HFFc6 (cell line): ENCODE measurements around the gene CRADD. TPM values are rescaled to one million over a fixed set of nuclear protein-coding genes. Genes with fewer than 3 reads are reported as not detected.
"Not testable (repeated sequence)": the region's sequence is repeated elsewhere in the genome, so short reads cannot be mapped to it uniquely, and the experiment has no call there.

Experiments
- DNase-seq: peaks from one replicate; pipeline ENCODE4 v3.0.0-alpha.2; 2018
- H3K27ac Mint-ChIP-seq: 2 replicates; pipeline ENCODE4 v1.8.0; 2020; ENCODE audit warnings: mild to moderate bottlenecking, mixed read lengths
- H3K27me3 Mint-ChIP-seq: 2 replicates; pipeline ENCODE4 v1.8.0; 2021; ENCODE audit warnings: mild to moderate bottlenecking, moderate library complexity, mixed read lengths; ENCODE audit not compliant: insufficient read depth
- H3K36me3 Mint-ChIP-seq: 2 replicates; pipeline ENCODE4 v1.8.0; 2021; ENCODE audit warnings: low read depth, mixed read lengths
- H3K4me1 Mint-ChIP-seq: 2 replicates; pipeline ENCODE4 v1.8.0; 2020; ENCODE audit warnings: low read depth, mixed read lengths
- H3K4me3 Mint-ChIP-seq: 2 replicates; pipeline ENCODE4 v1.8.0; 2020; ENCODE audit warnings: mild to moderate bottlenecking, moderate library complexity, mixed read lengths
- H3K9me3 Mint-ChIP-seq: 2 replicates; pipeline ENCODE4 v1.8.0; 2020; ENCODE audit warnings: mild to moderate bottlenecking, mixed read lengths
- total RNA-seq, 6 experiments: library from RNA; stranded (reverse); fragmentation: NEBNext Ultra II Directional; extraction: Animal tissue kit (Norgen Biotek cat#: 25700); gene quantifications; 2 replicates in 1 of 6; 3 replicates in 5 of 6; pipeline ENCODE4 v1.2.3, GENCODE V29; 2021
- TF ChIP-seq, protein P1 (sequence below): fragments of 200-600 bp; sonication (generic); IDR thresholded peaks from 2 replicates; pipeline ENCODE4 v1.5.0; 2021; ENCODE audit warnings: antibody characterized with exemption, mild to moderate bottlenecking

CRADD gene
- total RNA-seq, 6 experiments from 2014 or later: 15.3 to 20.1 (median 17.9) TPM

DNA sequence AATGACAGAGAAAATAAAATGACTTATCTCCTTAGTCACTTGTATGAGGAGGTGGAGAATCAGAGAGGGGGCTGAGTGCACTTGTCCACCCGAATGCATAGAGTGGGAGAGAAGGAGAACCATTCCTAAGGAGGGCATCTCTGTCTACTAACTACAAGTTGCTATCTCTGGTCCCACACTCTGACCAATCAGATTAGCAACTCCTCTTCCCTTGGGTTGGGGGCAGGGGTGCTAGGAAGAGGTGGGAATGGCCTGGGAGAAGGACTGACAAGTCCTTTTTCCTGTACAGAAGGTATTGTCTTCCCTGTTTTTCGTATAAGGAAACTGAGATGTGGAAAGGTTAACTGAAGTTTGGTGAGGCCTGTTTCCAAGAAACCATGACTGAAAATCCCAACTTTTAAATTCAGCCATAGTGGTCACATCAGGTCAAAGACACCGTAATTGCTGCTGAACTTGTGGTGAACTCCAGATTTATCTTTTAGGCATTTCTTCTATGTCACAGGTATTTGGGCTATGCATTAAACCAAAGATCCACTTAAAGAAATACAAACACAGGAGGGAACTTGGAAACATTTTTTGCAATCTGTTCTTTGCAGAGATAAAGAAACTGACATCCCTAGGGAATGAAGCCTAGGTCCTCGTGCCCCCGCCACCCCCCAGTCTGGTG lies 207.8 kb downstream of the CRADD start:
- Mint-ChIP-seq H3K9me3 (peaks cover 4% of the 10 kb centered on the region; the same call in 1 of the 2 replicates), H3K4me1 (peaks cover 83% of the 10 kb centered on the region), H3K4me3 (peak overlapping the region; percentile 25; the same call in 1 of the 2 replicates), H3K27ac (peak overlapping the region; percentile 96), H3K36me3 (peaks cover 6% of the 10 kb centered on the region), H3K27me3 (no peaks in the 10 kb centered on the region; the same call in 1 of the 2 replicates)
- TF ChIP-seq, protein P1, sequence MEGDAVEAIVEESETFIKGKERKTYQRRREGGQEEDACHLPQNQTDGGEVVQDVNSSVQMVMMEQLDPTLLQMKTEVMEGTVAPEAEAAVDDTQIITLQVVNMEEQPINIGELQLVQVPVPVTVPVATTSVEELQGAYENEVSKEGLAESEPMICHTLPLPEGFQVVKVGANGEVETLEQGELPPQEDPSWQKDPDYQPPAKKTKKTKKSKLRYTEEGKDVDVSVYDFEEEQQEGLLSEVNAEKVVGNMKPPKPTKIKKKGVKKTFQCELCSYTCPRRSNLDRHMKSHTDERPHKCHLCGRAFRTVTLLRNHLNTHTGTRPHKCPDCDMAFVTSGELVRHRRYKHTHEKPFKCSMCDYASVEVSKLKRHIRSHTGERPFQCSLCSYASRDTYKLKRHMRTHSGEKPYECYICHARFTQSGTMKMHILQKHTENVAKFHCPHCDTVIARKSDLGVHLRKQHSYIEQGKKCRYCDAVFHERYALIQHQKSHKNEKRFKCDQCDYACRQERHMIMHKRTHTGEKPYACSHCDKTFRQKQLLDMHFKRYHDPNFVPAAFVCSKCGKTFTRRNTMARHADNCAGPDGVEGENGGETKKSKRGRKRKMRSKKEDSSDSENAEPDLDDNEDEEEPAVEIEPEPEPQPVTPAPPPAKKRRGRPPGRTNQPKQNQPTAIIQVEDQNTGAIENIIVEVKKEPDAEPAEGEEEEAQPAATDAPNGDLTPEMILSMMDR: no peak
- peak; percentile 42 for DNase-seq

DNA sequence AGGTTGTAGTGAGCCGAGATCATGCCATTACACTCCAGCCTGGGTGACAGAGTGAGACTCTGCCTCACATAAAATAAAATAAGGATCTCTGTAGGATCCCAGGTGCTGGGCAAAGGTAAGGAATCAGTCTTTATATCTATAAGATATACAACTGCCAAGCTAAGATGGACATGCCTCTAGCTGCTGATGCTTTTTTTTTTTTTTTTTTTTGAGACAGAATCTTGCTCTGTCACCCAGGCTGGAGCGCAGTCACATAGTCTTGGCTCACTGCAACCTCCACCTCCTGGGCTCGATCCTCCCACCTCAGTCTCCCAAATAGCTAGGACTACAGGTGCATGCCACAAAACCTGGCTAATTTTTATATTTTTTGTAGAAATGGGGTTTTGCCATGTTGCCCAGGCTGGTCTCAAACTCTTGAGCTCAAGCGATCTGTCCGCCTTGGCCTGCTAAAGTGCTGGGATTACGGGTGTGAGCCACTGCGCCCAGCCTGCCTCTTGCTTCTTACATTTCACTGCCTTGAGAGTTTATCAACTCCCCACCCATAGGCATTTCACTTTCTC lies 208.9 kb downstream of the CRADD start:
- not testable (repeated sequence) for DNase-seq, H3K9me3 Mint-ChIP-seq, H3K36me3 Mint-ChIP-seq, H3K27me3 Mint-ChIP-seq
- peak overlapping the region; percentile 73 for H3K27ac Mint-ChIP-seq
- H3K4me3 Mint-ChIP-seq: peak overlapping the region; percentile 64
- peaks cover 74% of the 10 kb centered on the region for H3K4me1 Mint-ChIP-seq

DNA sequence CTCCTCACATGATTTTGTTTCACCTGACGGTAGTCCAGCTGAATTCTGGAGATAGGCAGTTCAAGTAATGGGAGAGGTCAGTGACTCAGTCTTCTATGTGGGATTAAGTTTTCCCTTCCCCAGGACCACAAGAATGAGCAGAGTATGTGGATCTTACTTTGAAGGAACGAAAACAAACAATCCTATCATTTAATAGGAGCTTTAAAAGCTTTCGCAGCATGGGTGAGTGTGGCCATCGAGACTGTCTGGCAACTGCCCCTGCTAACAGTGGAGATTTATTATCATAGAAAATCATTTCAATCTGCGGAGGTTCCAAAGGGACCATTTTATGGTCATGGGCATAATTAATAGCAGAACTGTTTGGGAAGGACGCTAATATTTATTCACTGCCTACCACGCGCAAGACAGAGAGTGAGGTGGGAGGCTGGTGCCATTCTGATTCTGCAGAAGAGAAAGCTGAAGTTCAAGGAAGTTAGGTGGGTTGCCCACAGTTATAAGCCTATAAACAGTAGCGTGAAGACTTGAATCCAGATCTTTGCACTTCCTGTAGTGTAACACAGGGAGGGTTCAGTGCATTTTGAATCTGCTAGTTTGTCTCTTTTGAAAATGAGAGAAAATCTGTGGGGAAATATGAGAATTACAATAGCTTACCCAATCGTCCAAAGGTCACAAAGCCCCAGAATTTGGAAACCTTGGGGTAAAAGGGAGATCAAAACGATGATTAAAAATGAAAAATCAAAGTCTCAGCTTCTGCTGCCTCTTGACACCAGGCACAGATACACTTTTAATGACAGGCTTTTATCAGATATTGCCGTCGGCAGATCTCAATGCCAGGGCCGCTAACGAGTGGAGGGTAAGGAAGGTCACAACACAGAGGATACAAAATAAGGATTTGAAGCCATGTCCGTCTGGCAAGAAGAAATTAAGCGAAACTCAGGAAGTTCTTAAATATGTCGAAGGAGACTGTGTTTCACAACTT lies 209.6 kb downstream of the CRADD start:
- peak overlapping the region; percentile 73 for H3K27ac Mint-ChIP-seq

DNA sequence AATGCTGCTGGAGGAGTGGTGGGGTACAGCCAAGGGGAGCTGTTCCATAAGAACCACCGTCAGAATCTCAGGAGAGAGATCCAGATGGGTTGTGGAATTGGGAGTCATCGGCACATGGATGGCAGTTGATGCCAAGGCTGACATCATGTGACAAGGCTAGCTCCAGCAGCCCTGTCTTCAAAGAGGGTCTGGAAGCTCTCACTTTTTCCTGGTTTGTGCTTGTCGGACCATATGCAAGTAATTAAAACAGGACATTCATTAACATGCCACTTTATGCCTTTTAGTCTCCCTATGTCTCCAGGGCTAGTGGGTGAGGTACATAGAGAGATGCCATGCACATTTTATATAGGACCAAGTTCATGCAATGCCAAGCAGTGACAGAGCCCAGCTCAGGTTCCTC lies 211.8 kb downstream of the CRADD start:
- Mint-ChIP-seq H3K9me3 (peaks cover 4% of the 10 kb centered on the region; the same call in 1 of the 2 replicates), H3K4me1 (peaks cover 63% of the 10 kb centered on the region)

More for the DNA sequence above, 209.6 kb downstream of the CRADD start:
- TF ChIP-seq, protein P1: no peak
- Mint-ChIP-seq H3K4me1 (peaks cover 67% of the 10 kb centered on the region), H3K36me3 (peaks cover 6% of the 10 kb centered on the region), H3K27me3 (no peaks in the 10 kb centered on the region; the same call in 1 of the 2 replicates), H3K9me3 (peaks cover 4% of the 10 kb centered on the region; the same call in 1 of the 2 replicates), H3K4me3 (peak overlapping the region; percentile 64)
- DNase-seq: peak; percentile 90

DNA sequence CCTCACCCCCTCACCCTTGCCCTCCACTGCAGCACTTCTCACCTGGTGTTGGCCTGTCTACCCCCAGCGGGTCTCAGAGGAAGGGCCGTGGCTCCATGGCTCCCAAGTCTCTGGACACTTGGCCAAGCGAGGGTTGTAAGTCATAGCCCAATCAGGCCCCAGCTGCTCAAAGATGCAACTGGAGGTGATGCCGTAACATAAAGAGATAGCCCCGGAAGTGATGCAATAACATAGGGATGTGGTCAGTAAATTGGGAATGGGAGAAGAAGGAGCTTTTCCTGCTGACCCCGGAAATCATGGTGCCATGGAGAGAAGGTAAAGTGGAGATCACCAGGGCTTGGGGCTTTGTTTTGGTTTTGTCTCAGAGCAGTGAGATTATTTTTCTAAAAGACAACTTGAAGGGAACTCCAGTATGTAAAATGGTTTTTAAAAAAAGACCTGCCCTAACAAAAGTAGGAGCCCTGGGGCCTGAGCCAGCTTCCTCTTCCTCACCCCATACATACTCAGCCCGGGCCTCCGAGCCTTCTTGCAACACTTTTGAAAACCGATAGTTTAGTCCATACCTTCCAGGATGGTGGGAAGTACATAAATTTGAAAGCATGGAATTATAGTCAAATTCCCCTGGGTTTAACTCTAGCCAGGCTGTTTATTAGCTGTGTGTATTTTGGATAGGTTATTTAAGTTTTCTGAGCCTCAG lies 212.5 kb downstream of the CRADD start:
- DNase-seq: no peak
- Mint-ChIP-seq H3K4me3 (no peak overlapping the region), H3K27me3 (no peaks in the 10 kb centered on the region; the same call in none of the 2 replicates), H3K4me1 (peaks cover 56% of the 10 kb centered on the region), H3K27ac (no peak overlapping the region), H3K9me3 (peaks cover 4% of the 10 kb centered on the region; the same call in 1 of the 2 replicates), H3K36me3 (peaks cover 6% of the 10 kb centered on the region)
- TF ChIP-seq, protein P1: no peak

More for the DNA sequence above, 211.8 kb downstream of the CRADD start:
- no peaks in the 10 kb centered on the region; the same call in none of the 2 replicates for H3K27me3 Mint-ChIP-seq
- H3K4me3 Mint-ChIP-seq: no peak overlapping the region
- no peak for DNase-seq
- TF ChIP-seq, protein P1: no peak
- peaks cover 6% of the 10 kb centered on the region for H3K36me3 Mint-ChIP-seq
- no peak overlapping the region for H3K27ac Mint-ChIP-seq
